GM12892 (cell line): ENCODE results near the gene ADAMTSL4.

Source experiments
- POLR2A ChIP-seq: IDR thresholded peaks from 2 replicates; pipeline ENCODE4 v1.6.1; 2011; ENCODE audit warnings: low read depth, low read length, control low read depth
- POLR2AphosphoS5 ChIP-seq: IDR thresholded peaks from 2 replicates; pipeline ENCODE4 v1.6.1; 2011; ENCODE audit warnings: low read depth, low read length, control low read depth

DNA sequence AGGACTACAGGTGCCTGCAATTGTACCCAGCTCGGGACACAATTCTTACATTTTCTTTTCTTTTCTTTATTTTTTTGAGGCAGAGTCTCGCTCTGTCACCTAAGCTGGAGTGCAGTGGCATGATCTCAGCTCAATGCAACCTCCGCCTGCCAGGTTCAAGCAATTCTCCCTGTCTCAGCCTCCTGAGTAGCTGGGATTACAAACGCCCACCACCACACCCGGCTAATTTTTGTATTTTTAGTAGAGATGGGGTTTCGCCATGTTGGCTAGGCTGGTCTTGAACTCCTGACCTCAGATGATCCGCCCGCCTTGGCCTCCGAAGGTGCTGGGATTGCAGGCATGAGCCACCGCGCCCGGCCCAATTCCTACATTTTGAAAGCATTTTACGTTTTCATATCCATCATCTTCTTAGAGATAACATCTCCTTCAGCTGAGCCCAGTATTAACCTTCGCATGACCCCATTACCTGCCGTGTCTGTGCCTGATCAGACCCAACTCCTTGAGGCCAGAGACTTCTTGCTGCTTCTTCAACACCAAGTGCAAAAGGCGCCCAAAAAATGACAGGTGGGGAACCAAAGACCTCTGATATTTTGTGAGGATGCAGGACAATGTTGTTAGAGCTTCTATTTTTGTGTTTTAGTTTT is 2.8 kb upstream of the ADAMTSL4 start:
- TF ChIP-seq POLR2AphosphoS5 (no peak), POLR2A (no peak)
